HG02884 (cell line): ENCODE measurements around the gene KCNMA1.
A peak's percentile ranks its signal among the peaks of the same experiment; 100 is the strongest.

Experiments
- ATAC-seq: cut with Tn5 transposase; IDR thresholded peaks from one replicate; pipeline ENCODE4 v1.9.1; 2021; ENCODE audit warnings: mild to moderate bottlenecking, moderate library complexity; ENCODE audit not compliant: unreplicated experiment

The KCNMA1 gene

DNA sequence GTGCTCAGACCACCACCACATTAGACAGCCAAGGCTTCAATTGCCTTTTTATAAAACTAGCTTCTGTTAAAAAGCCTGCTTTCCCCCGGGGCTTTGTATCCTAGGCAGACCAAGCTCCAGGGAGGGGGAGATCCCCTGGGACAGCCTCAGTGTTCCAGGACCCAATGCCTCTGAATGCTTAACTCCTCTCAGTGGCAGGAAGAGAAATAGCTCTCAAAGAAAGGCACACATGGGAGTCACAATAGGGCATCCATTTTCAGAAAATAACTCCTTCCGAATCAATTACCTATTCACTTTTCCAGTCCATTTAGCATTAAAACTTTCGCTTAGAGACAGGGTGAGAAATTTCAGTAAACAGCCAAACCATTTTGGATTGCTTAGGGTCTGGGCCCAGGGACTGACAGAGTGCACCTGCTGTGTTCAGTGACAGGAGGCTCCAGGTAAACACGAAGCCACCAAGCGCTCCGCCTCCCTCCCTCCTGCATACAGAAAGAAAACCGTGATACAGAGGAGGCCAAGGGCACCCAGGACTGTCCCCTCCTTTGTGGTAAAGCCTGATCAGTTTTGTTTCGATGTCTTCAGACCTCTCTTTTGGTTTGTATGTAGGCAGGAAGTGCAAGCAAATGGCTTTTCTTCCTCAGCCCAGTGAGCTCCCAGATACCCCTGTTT, 599.7 kb downstream of the KCNMA1 start:
- no peak for ATAC-seq

DNA sequence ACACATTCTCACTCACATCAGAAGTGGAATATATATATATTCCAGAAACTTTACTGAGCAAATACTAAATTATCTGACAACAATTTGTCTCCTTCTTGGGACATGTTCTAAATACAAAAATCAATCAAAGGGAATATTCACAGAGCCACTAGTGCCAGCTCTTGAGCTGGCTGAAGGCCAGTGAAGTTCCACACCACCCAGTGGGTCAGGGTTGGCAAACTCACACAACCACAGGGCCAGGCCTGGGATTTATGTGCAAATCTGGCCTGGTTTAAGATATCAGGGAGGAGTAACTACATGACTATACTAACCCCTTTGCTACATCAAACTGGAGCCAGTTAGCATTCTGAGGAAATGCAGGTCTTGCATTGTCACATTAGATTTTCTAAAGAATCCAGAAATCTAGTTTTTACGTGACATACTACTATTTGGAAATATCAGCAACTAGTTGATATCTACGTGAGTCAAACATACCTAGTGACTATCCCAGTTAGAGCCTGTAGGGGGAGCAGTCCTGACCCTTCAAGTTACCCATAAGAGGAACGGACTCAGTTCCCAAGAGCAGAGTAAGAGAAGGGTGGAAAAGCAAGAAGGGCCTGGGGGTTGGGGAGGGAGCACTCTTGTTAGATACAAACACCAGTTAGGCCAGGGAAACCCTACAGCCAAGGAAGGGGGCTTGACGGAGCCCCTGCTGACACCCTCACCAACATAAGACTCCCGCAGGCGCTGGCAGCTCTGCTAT, 600.4 kb downstream of the KCNMA1 start:
- no peak for ATAC-seq

DNA sequence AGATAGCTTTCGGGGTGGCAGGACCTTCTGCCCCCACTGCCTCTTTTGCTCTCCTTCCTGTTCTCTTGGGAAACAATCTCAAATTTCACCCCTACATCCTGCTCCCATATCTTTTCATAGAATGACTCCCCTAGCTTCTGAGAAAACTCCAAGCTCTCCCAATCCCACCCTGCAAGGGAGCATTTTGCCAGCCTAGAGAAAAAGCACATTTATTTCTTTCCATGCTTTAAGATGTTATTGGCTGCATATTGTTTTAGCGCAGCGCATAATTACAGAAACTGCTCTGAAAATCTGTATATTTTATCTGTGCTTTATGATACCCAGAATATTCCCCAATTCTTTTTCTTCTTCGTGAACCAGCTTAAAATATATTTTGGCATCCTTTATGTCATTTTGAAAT, 601.3 kb downstream of the KCNMA1 start:
- ATAC-seq = no peak

DNA sequence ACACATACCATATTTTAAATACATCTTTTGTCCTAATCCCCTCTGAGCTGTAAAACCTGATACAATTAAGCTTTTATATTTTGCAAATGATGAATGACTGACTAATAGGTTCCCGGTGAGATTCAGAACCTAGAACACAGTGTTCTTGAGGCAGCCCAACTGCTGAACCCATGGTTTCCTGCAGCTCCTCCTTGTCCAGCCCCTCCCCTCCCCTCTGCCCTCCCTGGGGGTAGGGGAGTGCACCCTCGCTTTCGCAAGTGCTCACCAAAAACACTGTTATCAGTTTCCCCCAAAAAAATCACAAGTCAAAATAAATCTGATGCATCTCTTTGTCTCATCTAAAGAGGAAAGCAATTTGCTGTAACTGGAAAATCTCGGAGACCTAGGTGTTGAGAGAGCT, 602.8 kb downstream of the KCNMA1 start:
- no peak for ATAC-seq

DNA sequence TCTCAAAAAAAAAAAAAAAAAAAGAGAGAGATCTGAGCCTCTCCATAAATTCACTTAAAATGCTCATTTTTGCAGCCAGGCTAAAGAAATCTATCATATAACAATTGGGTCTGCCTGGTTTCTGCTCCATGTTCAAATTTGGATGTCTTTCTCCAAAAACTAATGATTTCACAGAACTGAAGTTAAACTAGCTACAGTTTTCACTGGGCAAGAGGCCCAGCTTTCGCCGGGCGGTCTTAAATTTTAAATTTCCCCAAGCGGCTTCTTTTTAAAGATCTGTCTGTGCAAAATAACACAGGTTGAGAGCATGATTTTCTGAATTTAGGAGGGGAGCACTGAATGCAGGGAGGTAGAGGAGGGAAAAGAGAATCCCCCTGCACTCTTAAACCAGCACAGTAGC, 603.4 kb downstream of the KCNMA1 start:
- ATAC-seq = no peak

DNA sequence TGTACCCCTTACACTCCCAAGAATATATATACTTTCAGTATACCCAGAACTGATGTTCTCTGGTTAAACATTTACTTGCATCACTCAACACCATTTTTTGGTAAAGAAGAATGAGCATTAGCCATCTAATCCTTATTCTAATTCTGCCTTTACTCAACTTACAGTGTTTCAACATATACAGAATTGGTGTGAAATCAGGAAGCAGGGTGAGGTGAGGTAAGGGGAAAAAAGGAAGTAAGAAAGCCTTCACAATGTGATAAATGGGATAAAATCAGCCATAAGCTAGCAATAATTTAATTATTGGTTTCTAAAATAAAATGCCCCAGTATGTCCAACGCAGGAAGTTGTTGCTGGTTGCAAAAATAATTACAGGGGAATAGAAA, 605.4 kb downstream of the KCNMA1 start:
- no peak for ATAC-seq

DNA sequence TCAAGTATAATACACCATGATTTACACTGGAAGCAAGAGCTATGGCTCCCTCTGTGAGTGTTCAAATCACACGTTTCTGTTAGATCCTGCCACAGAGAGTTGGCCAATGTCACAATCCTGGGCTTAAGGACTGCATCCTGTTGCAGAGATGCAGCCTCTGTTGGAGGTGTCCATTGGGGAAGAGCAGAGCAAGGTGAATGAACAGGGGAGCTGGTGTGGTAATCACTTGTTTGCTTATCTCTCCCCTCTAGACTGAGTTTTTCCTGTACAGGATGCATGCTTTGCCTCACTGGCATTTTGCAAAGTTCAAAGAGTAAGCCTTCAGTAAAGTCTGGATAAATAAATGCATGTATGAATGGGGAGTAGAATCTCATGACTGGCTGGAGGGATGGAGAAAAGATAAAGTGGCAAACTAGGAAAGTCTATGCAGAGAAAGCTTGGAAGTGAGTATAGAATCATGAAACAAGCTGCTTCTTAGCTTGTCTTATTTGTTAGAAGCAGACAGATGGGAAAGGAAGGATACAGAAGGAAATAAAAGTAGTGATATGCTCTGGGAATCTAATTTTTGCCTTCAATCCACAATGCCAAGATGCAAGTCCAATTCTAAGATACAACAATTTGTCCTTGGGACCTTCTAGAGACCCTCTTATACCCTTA, 605.9 kb downstream of the KCNMA1 start:
- no peak for ATAC-seq

DNA sequence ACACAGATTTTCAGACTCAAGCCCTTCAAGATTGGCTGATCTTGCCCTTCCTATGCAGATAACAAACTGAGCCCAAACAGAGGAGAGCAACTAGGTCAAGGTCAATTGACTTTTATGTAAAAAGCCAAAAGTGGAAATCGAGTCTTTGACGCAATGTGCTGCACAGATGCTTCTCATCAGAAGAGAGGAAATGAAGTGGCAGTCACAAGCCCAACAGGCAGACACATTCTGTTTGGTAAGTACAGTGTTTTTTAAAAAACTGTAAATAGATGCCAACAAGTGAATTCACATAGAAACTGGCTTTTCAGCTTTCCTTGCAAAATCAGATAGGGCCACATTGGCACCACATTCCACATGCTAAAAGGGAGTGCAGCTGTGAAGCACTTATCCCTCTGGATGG, 606.6 kb downstream of the KCNMA1 start:
- ATAC-seq = no peak

DNA sequence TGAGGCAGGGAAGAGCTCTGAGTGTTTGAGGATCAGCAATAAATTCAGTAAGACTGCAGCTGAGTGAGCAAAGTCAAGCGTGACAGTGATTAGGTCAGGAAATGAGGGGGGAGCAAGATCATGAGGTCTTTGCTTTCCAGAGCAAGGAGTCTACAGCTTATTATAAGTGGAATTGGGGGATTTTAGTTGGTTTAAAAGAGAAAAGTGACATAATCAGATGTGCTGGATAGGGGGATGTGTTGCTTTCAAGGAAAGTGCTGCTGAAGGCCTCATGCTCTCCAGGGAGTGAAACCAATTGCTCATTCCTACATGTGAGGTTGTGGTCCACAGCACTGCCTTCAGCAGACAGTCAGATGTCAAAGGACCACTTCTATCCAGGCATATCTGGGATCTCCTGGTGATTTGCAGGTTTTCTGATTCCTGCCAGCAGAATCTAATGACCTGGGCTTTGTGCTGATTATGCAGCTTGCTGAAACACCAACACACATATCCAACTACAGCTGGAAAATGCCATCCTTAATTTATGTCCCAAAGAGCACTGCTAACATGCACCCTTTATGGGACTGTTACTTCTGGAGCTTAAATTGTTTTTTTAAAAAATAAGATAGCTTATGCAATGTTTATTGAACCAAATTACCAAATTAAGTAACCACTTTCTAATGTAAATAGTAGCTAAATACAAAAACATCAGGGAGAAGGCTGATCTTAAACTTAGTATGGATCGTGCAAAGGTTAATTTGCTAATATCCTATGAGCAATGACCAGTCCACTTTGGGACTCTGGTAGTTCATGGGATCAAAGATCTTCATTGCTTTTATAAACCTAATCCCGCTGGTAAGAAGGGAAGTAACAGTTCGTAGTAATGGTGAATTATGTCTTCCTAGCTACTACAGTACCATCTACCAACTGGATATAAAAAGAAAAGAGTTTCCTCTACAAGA, 607.6 kb downstream of the KCNMA1 start:
- ATAC-seq = no peak

DNA sequence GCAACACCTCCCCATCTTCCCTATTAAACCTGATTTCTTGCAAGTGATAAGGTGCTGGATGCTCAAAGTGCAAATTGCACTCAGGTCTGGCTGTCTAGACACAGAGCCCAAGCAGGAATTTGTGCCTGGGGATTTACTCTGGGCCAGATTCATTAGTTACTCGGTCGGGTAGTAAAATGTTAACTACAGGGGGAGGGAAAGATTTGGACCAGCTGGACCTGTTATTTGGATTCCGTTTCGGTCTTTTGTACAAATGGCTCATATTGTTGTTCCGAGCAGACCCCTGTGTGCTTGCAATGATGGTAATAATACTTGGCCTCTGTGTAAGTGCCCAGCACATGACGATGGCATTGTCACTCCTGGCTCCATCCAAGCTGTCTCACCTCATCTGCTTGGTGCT, 609.6 kb downstream of the KCNMA1 start:
- no peak for ATAC-seq

DNA sequence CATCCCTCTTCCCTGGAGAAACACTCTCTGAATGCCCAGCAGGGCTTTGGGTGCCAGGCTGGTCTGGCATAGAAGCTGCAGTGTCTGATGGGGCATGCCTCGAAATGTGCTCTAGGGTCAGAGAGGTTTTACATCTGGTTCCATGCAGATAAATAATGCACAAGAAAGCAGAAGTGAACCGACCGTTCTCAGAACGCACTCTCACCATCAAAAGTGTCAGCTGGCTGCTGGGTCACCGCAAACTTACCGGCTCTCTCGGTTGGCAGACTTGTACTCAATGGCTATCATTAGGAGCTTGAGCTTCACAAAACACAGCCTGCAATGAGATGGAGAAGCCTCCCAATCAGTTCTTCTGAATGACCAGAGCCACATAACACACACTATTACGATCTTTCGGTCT, 610.0 kb downstream of the KCNMA1 start:
- peak; percentile 93 for ATAC-seq

DNA sequence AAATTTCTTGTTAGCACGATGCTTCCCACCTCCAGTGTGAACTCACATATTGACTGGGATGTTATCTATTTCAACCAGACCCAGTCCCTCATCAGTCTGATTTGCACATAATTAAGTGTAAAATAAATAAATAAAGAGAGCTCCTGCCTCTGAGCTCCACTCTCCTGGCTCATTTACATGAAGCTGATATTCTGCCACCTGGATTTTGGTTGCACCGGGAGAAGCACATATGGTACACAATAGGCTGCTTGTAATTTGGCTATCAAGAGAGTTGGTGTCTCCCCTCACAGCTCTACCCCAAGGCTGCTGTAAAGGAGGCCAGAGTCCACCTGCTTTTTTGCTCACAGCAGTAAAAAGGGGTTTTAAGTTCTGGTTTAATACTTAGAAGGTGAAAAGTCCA, 610.5 kb downstream of the KCNMA1 start:
- ATAC-seq = no peak

DNA sequence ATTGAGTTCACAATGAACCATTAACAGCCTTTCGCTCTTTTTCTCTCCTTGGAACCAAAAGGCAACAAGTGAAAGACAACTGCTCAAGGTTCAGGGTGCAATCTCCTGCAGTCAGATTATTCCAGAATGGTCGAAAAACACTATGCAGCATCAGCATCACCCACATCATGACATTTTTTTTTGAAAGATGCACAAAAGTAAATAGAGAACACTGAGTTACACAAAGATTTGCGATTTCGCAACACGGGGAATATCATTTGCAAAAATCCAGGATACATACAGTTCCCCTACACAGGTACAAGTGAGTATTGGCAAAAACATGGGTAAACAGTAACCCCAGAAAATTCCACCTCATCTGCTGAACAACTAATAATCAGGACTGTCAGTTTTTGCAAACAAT, 611.5 kb downstream of the KCNMA1 start:
- no peak for ATAC-seq

DNA sequence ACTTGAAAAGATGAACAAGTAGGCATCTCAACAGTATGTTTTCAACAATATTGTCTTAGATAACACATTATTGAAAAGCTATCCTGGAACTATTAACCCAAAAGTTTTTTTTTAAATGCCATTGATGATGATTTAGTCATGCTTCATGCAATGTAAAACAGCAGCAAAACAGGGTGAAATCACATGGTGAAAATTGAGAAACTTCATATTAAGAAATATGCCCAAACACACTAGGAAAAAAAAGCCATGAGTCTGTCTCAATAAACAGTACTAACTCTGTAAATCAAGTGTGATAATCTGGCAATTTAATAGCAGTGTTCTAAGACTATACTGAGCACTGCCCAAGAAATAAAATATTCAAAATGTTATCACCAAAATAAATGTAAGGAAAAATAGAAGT, 613.1 kb downstream of the KCNMA1 start:
- ATAC-seq = no peak

DNA sequence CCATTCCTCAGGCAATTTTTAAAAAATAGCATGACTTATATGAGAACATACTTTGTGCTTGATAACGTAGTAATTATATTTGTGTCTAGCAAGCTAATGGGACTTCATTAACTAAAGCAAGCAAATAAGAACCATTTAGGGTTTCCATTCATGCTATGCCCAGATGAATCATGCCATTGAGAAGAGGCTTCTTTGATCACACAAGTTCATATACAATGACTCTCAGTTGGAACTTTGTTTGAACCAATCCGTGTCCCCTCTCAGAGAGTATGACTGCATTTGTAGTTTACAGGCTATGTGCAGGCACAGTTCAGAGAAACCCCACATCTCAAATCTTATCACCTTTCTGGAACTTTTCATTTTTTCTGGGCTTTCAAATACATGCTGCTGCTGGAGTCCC, 614.2 kb downstream of the KCNMA1 start:
- ATAC-seq = no peak

DNA sequence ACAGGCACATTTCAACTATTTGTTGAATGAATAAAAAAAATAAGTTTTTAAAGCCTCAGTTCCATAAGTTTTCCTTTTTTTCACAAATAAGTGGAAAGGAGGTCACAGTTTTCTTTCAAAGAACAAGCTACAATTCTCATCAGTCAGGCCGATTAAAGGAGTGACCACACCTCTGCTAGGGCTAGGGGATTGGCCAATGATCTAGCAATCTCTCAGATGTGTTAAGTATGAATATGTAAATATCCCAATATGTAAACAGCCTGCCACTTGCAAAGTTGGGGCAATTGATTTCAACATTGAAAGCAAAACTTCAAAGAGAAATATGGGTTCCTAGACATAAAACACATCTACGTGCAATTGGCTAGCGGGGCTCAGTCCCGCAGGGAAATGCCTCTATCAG, 614.9 kb downstream of the KCNMA1 start:
- ATAC-seq = no peak

DNA sequence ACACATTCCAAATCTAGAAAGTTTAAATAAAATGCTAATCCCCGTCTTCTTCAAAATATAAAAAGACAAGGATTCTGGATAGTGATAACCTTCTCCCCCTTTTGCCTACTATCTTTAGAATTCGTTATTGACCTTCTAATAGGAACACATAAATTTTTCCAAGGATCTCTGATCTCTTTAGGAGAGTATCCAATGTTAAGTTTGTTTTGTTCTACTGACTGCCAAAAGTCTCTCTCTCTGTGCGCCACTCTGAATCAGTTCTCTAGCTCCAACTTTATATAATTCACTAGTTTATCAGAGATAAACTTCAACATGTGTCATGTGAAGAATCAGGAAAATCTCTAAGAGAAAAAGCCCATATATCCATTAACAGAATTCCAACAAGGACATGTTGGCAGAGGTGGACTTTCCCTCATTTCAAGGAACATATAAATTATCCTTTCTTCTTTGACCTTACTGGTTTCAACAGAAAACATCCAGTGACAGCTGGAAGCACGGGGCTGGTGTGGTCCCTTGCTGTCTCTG, 615.6 kb downstream of the KCNMA1 start:
- no peak for ATAC-seq

DNA sequence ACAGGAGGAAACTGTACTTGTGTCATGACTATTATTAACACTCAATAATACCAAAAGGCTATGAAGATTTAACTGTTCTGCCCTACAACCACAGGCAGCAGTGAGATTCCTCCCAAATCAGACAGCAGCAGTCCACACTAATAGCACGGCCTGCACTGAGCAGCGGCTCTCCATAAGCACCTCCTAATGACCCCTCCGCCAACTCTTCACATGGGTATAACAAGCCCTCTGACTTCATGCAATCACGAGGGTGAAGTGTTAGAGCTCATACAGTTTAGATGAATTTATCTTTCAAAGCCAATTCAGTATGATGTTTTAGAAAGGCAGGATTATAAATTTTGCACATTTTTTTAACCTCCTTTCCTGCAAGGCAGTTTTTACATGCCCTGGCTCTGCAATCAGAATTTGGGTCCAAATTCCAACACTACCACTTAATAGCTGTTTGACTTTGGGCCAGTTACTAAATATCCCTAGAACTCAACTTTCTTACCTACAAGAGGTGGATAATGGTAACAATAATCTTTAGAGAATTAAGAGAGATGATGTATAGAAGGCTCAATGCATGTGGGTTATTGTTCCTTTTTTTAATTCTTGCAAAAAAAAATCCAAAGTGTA, 617.1 kb downstream of the KCNMA1 start:
- ATAC-seq = no peak

DNA sequence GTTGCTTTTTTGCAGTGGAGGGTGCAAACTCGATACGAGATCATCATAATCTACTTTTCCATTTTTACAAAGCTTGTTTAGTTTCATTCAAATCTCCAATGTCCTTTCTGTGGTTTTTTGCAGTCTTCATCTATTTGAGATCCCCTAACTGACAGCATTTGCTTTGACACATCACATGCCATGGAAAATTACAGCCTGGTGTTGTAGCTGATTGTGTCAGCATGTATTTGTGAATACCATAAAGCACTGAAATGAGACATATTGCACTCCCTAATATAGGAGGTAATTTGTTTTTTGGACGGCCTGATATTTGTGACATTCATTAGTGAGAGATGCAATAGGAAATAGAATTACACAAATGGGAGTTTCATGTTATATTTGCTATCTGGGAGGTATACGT, 620.8 kb downstream of the KCNMA1 start:
- no peak for ATAC-seq

DNA sequence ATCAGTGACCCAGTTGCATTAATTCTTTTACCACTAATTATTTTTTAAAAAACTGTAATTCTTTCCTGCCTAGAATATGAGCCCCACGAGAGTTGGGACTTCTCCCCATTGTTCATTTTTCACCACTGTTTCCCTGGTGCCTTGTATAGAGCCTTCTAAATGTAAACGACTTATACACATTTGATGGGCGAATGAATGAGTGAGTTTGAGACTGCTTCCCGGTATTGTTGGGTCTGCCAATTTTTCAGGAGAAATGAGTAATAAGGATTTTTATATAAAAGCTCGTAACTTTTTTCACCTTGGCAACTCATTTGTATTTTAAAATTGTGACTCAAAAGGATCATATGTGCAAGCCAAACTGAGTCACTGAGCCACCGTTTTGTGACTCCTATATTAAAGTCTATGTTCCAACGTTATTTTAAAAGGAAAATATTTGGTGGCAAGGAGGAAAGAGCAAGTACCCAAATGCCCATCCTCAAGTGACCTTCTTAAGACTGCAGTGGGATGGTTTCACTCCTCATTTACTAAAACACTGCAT, 621.3 kb downstream of the KCNMA1 start:
- no peak for ATAC-seq
